ENCODE measurements around the gene IL23A. TPM values are rescaled to one million over a fixed set of nuclear protein-coding genes. Genes with fewer than 3 reads are reported as not detected.

IL23A gene
- total and polyA plus RNA-seq, 8 donors = 0.69 to 1.3 (median 1.0) TPM

DNA sequence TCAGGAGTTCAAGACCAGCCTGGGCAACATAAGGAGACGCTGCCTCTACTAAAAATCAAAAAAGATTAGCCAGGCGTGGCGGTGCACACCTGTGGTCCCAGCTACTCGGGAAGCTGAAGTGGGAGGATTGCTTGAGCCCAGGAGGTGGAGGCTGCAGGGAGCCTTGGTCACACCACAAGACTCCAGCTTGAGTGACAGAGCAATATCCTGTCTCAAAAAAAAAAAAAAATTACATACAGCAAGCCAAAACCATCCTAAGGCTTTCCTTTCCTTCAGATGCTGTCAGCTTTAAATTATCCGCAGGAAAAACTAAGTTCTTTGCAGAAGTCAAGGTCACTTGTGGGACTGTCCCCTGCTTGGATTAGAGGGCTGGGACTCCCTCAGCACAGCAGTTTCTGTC, 39.9 kb upstream of the IL23A start:
- DNase-seq = no peak
- Histone ChIP-seq H3K4me3 (peak overlapping the region; percentile 88 to 93), H3K36me3 (peaks cover 0 to 30% of the 10 kb centered on the region in 2 donors), H3K27me3 (no peaks in the 10 kb centered on the region), H3K4me1 (peaks cover 29 to 64% of the 10 kb centered on the region in 2 donors), H3K9me3 (no peaks in the 10 kb centered on the region), H3K27ac (peak overlapping the region in 1 of 2 donors; percentile 98)
- TF ChIP-seq CTCF (IDR thresholded peaks at IDR 0.05) = no peak
- intact Hi-C loops (cut with DNase I) = no loop called here
- no peak for ATAC-seq

DNA sequence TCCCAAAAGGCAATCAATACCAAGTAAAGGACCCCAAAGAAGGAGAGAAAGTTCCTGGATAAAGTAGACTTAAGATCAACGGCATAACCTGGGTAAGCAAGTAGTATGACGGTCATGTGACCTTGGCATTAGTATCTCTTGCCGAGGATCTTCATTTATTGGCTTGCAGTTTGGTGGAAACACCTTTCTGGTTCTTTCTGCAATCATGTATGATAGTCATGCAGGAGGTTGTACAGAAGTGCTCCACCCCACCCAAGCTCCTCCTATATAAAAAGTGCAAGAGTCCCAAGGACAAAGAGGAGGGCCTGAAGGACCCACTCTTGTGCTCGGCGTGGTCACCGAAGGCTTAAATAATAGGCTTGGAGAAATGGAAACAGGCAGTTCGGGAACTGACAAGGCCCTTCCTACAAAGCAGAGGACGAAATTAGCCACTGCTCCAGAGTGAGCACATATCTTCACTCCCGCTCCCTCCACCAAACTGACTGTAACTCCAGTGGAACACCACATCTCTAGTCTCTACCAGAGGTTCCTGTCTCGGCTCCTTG, 39.3 kb upstream of the IL23A start:
- intact Hi-C loops (cut with DNase I) = no loop called here
- Histone ChIP-seq H3K36me3 (peaks cover 0 to 33% of the 10 kb centered on the region in 2 donors), H3K27ac (peak overlapping the region; percentile 93 to 98), H3K9me3 (no peaks in the 10 kb centered on the region), H3K4me1 (peaks cover 29 to 61% of the 10 kb centered on the region in 2 donors), H3K4me3 (peak overlapping the region; percentile 88 to 93), H3K27me3 (no peaks in the 10 kb centered on the region)
- DNase-seq = peak in 1 of 4 donors; percentile 19
- TF ChIP-seq CTCF (IDR thresholded peaks at IDR 0.05) = no peak
- peak; percentile 27 for ATAC-seq

GRCh38 chr12:56299853-56300643, 38.6 kb upstream of the IL23A start, which contains the start of gene CS:
Gene CS (minus strand): TSS chr12:56300330. CDS start chr12:56300201, 129 bp downstream.
- peak within 1 kb of the TSS; percentile 93 to 98 for H3K27ac ChIP-seq
- peak; percentile 95 to 99 (median 98) for DNase-seq
- peaks cover 29 to 57% of the 10 kb centered on the region in 2 donors for H3K4me1 ChIP-seq
- H3K27me3 ChIP-seq = no peaks in the 10 kb centered on the region
- intact Hi-C loops (cut with DNase I) = no loop called here
- H3K4me3 ChIP-seq = peak within 1 kb of the TSS; percentile 88 to 93
- TF ChIP-seq CTCF (IDR thresholded peaks at IDR 0.05) = no peak
- peak; percentile 99 for ATAC-seq
- no peaks in the 10 kb centered on the region for H3K9me3 ChIP-seq
- H3K36me3 ChIP-seq = peaks cover 0 to 33% of the 10 kb centered on the region in 2 donors

DNA sequence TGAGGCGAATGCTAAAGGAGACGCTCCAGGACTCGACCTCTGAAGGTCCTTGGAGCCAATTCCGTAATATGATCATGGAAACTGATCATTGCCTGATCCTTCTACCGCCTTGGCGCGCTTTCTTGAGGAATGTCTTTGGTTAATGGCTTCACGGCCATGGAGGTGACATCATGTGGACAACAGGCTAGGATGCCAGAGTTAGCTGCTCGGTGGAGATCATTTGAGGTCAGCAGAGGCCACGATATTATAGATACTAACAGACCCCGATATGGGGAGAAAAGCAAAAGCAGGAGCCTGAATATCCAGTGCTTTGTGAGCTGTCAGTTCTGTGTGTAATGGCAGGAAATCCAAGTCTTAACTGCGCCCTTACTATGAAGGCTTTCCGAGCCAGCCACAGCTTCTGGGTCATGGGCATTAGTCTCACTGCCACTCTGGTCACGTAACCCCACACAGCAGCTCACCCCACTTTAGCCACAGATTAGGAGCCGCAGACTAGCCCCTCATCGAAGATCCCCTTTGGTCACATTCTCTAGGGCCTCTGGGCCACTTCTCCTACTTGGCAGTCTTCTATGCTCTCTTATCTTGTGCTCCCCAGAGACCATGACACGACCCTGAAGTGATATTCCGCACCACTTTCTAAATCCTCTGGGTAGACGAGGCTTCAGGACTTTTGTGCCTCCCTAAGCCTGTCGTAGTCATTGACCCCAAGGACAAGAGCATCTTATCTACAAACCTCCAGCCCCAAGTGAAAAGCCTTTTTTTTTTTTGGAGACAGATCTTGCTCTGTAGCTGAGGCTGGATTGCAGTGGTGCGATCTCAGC, 37.8 kb upstream of the IL23A start:
- H3K27me3 ChIP-seq = no peaks in the 10 kb centered on the region
- no peaks in the 10 kb centered on the region for H3K9me3 ChIP-seq
- no peak for TF ChIP-seq CTCF (IDR thresholded peaks at IDR 0.05)
- H3K36me3 ChIP-seq = peaks cover 0 to 38% of the 10 kb centered on the region in 2 donors
- no peak for DNase-seq
- peak; percentile 6 for ATAC-seq
- H3K4me1 ChIP-seq = peaks cover 29 to 56% of the 10 kb centered on the region in 2 donors
- peak overlapping the region; percentile 88 to 93 for H3K4me3 ChIP-seq
- H3K27ac ChIP-seq = peak overlapping the region; percentile 93 to 98
- intact Hi-C loops (cut with DNase I) = no loop called here
